HL-60 (cell line): ENCODE results near the gene SNRNP70.
A peak's percentile ranks its signal among the peaks of the same experiment; 100 is the strongest.

ENCODE experiments used
- DNase-seq, 2 experiments: peaks; one replicate each; pipeline ENCODE4 v3.0.0-alpha.2; 2010 to 2020; ENCODE audit warnings: low read depth in 1 of 2, low spot score in 1 of 2
- H3K27ac ChIP-seq: fragments of 250-450 bp; sonication (Bioruptor Pico); replicated peaks from 2 replicates; pipeline ENCODE4 v1.5.1; 2020; ENCODE audit warnings: mild to moderate bottlenecking, moderate library complexity
- H3K27me3 ChIP-seq: fragments of 250-450 bp; sonication (Bioruptor Pico); 2 replicates; pipeline ENCODE4 v1.5.1; 2021; ENCODE audit warnings: mild to moderate bottlenecking, moderate library complexity; ENCODE audit not compliant: insufficient read depth, poor library complexity, severe bottlenecking
- H3K4me3 ChIP-seq: replicated peaks from 2 replicates; pipeline ENCODE4 v1.5.1; 2011; ENCODE audit warnings: mild to moderate bottlenecking, control low read depth, low read length; ENCODE audit not compliant: insufficient read depth
- CTCF ChIP-seq: IDR thresholded peaks from one replicate; pipeline ENCODE4 v1.5.1; 2011; ENCODE audit warnings: low read length, control low read depth, inconsistent platforms; ENCODE audit not compliant: insufficient read depth
- GABPA ChIP-seq: IDR thresholded peaks from 2 replicates; pipeline ENCODE4 v1.6.1; 2012; ENCODE audit warnings: low read depth
- POLR2AphosphoS5 ChIP-seq: IDR thresholded peaks from 2 replicates; pipeline ENCODE4 v1.6.1; 2012; ENCODE audit warnings: low read depth
- REST ChIP-seq: IDR thresholded peaks from 2 replicates; pipeline ENCODE4 v1.6.1; 2012; ENCODE audit warnings: low read depth; ENCODE audit not compliant: insufficient replicate concordance
- SPI1 ChIP-seq: IDR thresholded peaks from 2 replicates; pipeline ENCODE4 v1.6.1; 2012; ENCODE audit warnings: low read depth, mild to moderate bottlenecking, borderline replicate concordance

SNRNP70 gene

GRCh38 chr19:49118565-49119410 lies 33.5 kb downstream of the SNRNP70 start, which contains the start of gene C19orf73:
Gene C19orf73, minus strand, starts transcription at chr19:49119143. Its CDS starts 121 bp downstream, at chr19:49119022.
- Histone ChIP-seq H3K4me3 (peak within 1 kb of the TSS; percentile 61), H3K27ac (peak within 1 kb of the TSS; percentile 89), H3K27me3 (peaks cover 19% of the 10 kb centered on the region)
- peak; percentile 91 for DNase-seq
- no peak for TF ChIP-seq CTCF
- no peak for TF ChIP-seq SPI1
- TF ChIP-seq GABPA = no peak
- TF ChIP-seq REST = peak; percentile 25
- TF ChIP-seq POLR2AphosphoS5 = peak; percentile 53; the same call in 1 of the 2 replicates

GRCh38 chr19:49119411-49120324 lies 34.4 kb downstream of the SNRNP70 start, which contains the start of gene PPFIA3:
Gene PPFIA3, plus strand, starts transcription at chr19:49119544. Its CDS starts 8,330 bp downstream, at chr19:49127874.
- DNase-seq = no peak
- Histone ChIP-seq H3K27me3 (peaks cover 19% of the 10 kb centered on the region), H3K27ac (peak within 1 kb of the TSS; percentile 89), H3K4me3 (peak within 1 kb of the TSS; percentile 61)
- TF ChIP-seq REST (peak; percentile 88), POLR2AphosphoS5 (no peak), CTCF (no peak), GABPA (no peak)

GRCh38 chr19:49120325-49120683 lies 35.1 kb downstream of the SNRNP70 start:
- Histone ChIP-seq H3K27me3 (peaks cover 19% of the 10 kb centered on the region), H3K4me3 (no peak overlapping the region), H3K27ac (no peak overlapping the region)
- no peak for TF ChIP-seq SPI1
- TF ChIP-seq CTCF = no peak
- TF ChIP-seq POLR2AphosphoS5 = no peak
- no peak for TF ChIP-seq GABPA
- TF ChIP-seq REST = no peak
- no peak for DNase-seq
